Epithelial cell of esophagus (primary cell): ENCODE measurements around the gene CEP164.

Experiments
- DNase-seq: peaks from one replicate; pipeline ENCODE4 v3.0.0; 2010; ENCODE audit warnings: low read depth
- H3K4me3 ChIP-seq: 2 replicates; pipeline ENCODE4 v1.5.1; 2011; ENCODE audit warnings: mild to moderate bottlenecking, low read length, control low read depth
- CTCF ChIP-seq: IDR thresholded peaks from 2 replicates; pipeline ENCODE4 v1.5.1; 2011; ENCODE audit warnings: low read depth, mild to moderate bottlenecking, low read length, control low read depth, inconsistent platforms; ENCODE audit not compliant: insufficient read depth; ENCODE audit errors: missing control alignments

CEP164 gene

DNA sequence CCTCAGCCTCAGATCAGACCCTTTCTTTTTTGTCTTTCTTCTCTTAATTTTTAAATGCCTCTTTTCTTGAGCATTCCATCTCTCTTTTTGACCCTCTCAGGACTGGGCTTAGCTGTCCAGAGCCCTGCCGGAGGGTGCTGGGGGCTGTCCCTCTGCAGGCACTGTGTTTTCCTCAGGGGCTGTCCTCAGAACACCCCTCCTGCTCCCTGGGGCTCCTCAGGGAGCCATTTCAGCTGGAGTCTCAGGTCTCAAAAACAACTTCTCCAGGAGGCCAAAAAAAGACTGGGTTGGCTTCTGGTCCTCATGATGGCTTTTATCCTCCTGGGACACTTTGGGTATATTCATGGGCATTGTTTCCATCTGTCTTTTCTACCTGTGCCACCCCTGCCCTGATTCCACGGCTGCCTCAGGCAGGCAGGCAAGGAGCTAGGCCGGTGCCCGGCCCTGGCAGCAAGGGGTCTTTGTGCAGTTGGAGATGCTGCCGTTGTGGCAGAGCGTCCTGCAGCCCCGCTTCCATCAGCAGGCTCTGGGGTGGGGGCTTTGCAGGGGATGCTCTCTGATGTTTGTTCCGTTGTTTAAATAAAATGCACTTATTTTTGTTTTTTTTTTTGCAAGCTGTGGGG, 85.1 kb downstream of the CEP164 start:
- TF ChIP-seq CTCF, result no peak
- no peak for DNase-seq

DNA sequence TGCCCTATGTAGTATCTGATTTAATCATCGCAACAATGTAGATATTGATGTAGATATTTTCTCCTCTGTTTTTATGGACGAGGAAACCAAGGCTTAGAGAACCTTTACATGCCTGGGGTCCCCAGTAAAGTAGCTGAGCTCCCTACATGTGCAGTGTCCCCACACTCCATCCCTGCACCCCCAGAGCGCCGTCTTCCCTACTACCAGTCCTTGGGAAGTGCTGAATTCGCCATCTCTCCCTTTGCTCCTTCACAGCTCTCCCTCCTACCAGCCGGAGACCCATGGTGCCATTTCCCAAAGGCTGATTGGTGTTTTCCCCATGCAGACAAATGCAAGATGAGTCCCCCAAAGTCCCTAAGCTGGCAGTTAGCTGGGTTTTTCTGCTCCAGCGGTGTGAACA, 86.0 kb downstream of the CEP164 start:
- H3K4me3 ChIP-seq, result no peak overlapping the region
- no peak for DNase-seq
- TF ChIP-seq CTCF, result no peak

More for the DNA sequence above, 85.1 kb downstream of the CEP164 start:
- no peak overlapping the region for H3K4me3 ChIP-seq

GRCh38 chr11:117414724-117415123, 87.1 kb downstream of the CEP164 start:
- no peak for TF ChIP-seq CTCF
- H3K4me3 ChIP-seq, result no peak overlapping the region
- no peak for DNase-seq

DNA sequence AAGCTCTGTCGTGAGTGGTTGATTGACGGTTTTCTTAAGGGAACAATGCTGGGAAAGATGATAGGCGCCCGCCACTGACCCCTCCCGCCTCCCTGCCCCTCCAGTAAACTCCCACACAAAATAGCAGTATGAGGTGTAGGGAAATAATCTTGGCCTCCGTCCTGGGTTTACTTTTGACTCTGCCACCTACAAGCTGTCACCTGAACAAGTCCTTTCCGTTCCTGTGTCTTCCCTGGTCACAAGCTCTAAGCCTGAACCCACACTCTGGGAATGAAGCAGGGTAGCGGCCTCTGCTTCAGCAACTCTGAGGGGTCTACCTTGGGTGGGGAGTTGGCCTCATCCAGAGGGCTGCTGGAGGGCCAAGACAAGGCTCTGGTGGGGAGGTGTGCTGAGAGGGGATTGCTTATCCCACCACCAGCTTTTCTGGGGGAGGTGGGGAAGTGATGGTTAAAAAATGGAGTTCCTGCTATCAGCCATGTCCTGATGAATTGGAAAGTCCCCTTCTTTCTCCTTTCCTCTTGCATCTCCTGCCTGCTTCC, 87.8 kb downstream of the CEP164 start:
- no peak overlapping the region for H3K4me3 ChIP-seq
- no peak for DNase-seq
- no peak for TF ChIP-seq CTCF

DNA sequence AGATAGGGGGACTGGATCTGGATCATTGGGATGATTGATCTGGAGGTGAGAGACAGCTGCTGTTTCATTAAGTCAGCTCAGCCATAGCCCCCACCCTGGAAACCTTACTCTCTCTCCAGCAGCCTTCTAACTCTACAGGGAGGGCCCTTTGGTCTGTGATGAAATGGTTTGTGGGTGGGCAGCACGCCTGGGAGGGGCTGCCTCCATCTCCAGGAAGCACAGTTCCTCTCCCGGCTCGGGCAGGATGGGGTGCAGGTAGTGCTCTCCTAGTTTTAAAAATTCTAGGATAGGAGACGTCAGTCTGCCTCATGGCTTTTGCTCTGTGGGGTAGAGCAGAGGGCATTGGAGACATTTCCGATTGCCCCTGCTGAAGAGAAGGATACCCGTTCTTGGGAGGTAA, 89.7 kb downstream of the CEP164 start:
- DNase-seq, result no peak
- TF ChIP-seq CTCF, result no peak
- H3K4me3 ChIP-seq, result no peak overlapping the region

DNA sequence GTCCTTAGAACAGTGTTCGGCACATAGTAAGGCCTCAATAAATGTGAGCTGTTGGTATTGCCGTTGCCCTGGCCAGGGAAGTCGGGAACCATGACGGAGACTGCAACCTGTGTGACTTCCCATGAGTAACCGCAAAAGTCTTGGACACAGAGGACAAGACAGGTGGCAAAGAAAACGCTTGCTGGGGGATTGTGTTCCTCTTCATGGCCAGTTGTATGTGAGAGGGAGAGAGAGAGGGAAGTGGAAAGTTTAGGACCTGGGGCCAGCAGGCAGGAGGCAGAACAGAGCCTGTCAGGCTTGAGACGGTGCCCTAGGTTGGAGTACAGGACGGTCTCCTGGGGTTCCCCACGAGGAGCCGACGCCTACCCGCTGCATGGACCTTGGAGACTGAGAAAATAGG, 90.2 kb downstream of the CEP164 start:
- no peak overlapping the region for H3K4me3 ChIP-seq
- no peak for TF ChIP-seq CTCF
- no peak for DNase-seq
